ENCODE results near the gene SH3BP4. TPM values are rescaled to one million over a fixed set of nuclear protein-coding genes. Genes with fewer than 3 reads are reported as not detected.

SH3BP4 gene
- total RNA-seq, 2 donors from 2014 or later: 1.5 to 1.6 TPM

- H3K4me3 Mint-ChIP-seq: no peak overlapping the region
These were observed 33.9 kb downstream of the SH3BP4 start for GRCh38 chr2:234985608-234986245.

GRCh38 chr2:234986390-234986789, 34.6 kb downstream of the SH3BP4 start:
- H3K36me3 Mint-ChIP-seq (ENCODE audit: insufficient read depth in 2 of 2): no peaks in the 10 kb centered on the region
- no peak overlapping the region for H3K27ac Mint-ChIP-seq
- no peak overlapping the region for H3K4me3 Mint-ChIP-seq
- H3K4me1 Mint-ChIP-seq (ENCODE audit: low read depth): no peaks in the 10 kb centered on the region
- no peaks in the 10 kb centered on the region for H3K27me3 Mint-ChIP-seq (ENCODE audit: low read depth)
- no peak for ATAC-seq (replicated peaks in 1 of 2)
- peaks cover 0 to 2% of the 10 kb centered on the region in 2 donors for H3K9me3 Mint-ChIP-seq
- no peak for DNase-seq

More at GRCh38 chr2:234985608-234986245, 33.9 kb downstream of the SH3BP4 start:
- Mint-ChIP-seq H3K27ac (no peak overlapping the region), H3K27me3 (ENCODE audit: low read depth) (no peaks in the 10 kb centered on the region), H3K4me1 (ENCODE audit: low read depth) (no peaks in the 10 kb centered on the region), H3K9me3 (peaks cover 0 to 2% of the 10 kb centered on the region in 2 donors), H3K36me3 (ENCODE audit: insufficient read depth in 2 of 2) (no peaks in the 10 kb centered on the region)
- DNase-seq (no peak), ATAC-seq (replicated peaks in 1 of 2) (no peak)

GRCh38 chr2:234986876-234987720, 35.3 kb downstream of the SH3BP4 start:
- DNase-seq: no peak
- ATAC-seq (replicated peaks in 1 of 2): no peak
- peaks cover 0 to 2% of the 10 kb centered on the region in 2 donors for H3K9me3 Mint-ChIP-seq
- no peak overlapping the region for H3K4me3 Mint-ChIP-seq
- no peaks in the 10 kb centered on the region for H3K4me1 Mint-ChIP-seq (ENCODE audit: low read depth)
- H3K27ac Mint-ChIP-seq: no peak overlapping the region
- H3K27me3 Mint-ChIP-seq (ENCODE audit: low read depth): no peaks in the 10 kb centered on the region
- H3K36me3 Mint-ChIP-seq (ENCODE audit: insufficient read depth in 2 of 2): no peaks in the 10 kb centered on the region

- no peak for ATAC-seq (replicated peaks in 1 of 2)
- Mint-ChIP-seq H3K4me3 (no peak overlapping the region), H3K27ac (no peak overlapping the region), H3K36me3 (ENCODE audit: insufficient read depth in 2 of 2) (no peaks in the 10 kb centered on the region), H3K27me3 (ENCODE audit: low read depth) (no peaks in the 10 kb centered on the region), H3K4me1 (ENCODE audit: low read depth) (no peaks in the 10 kb centered on the region), H3K9me3 (peaks cover 0 to 2% of the 10 kb centered on the region in 2 donors)
- DNase-seq: no peak
These were observed 35.9 kb downstream of the SH3BP4 start for GRCh38 chr2:234987754-234988153.

- Mint-ChIP-seq H3K27me3 (ENCODE audit: low read depth) (peaks cover under 1% of the 10 kb centered on the region), H3K4me3 (no peak overlapping the region), H3K36me3 (ENCODE audit: insufficient read depth in 2 of 2) (no peaks in the 10 kb centered on the region), H3K4me1 (ENCODE audit: low read depth) (no peaks in the 10 kb centered on the region), H3K9me3 (peaks cover 0 to 2% of the 10 kb centered on the region in 2 donors), H3K27ac (no peak overlapping the region)
- ATAC-seq (replicated peaks in 1 of 2) (no peak), DNase-seq (no peak)
These were observed 36.7 kb downstream of the SH3BP4 start for GRCh38 chr2:234988491-234988890.

GRCh38 chr2:234989183-234989701, 37.4 kb downstream of the SH3BP4 start:
- Mint-ChIP-seq H3K27me3 (ENCODE audit: low read depth) (peaks cover 8% of the 10 kb centered on the region), H3K27ac (no peak overlapping the region), H3K9me3 (peaks cover 0 to 2% of the 10 kb centered on the region in 2 donors), H3K4me3 (no peak overlapping the region), H3K4me1 (ENCODE audit: low read depth) (peaks cover 3% of the 10 kb centered on the region), H3K36me3 (ENCODE audit: insufficient read depth in 2 of 2) (no peaks in the 10 kb centered on the region)
- DNase-seq: no peak
- no peak for ATAC-seq (replicated peaks in 1 of 2)

GRCh38 chr2:234990300-234990699, 38.5 kb downstream of the SH3BP4 start:
- Mint-ChIP-seq H3K9me3 (peaks cover 0 to 2% of the 10 kb centered on the region in 2 donors), H3K36me3 (ENCODE audit: insufficient read depth in 2 of 2) (no peaks in the 10 kb centered on the region), H3K27ac (no peak overlapping the region), H3K27me3 (ENCODE audit: low read depth) (peaks cover 12% of the 10 kb centered on the region), H3K4me1 (ENCODE audit: low read depth) (peaks cover 7% of the 10 kb centered on the region), H3K4me3 (no peak overlapping the region)
- DNase-seq (no peak), ATAC-seq (replicated peaks in 1 of 2) (no peak)

- DNase-seq: no peak
- H3K9me3 Mint-ChIP-seq: peaks cover 0 to 2% of the 10 kb centered on the region in 2 donors
- no peaks in the 10 kb centered on the region for H3K36me3 Mint-ChIP-seq (ENCODE audit: insufficient read depth in 2 of 2)
- no peak overlapping the region for H3K27ac Mint-ChIP-seq
- ATAC-seq (replicated peaks in 1 of 2): no peak
- peaks cover 7% of the 10 kb centered on the region for H3K4me1 Mint-ChIP-seq (ENCODE audit: low read depth)
- peaks cover 12% of the 10 kb centered on the region for H3K27me3 Mint-ChIP-seq (ENCODE audit: low read depth)
- H3K4me3 Mint-ChIP-seq: no peak overlapping the region
These were observed 39.5 kb downstream of the SH3BP4 start for GRCh38 chr2:234991290-234991689.

GRCh38 chr2:234991793-234992192, 40.0 kb downstream of the SH3BP4 start:
- Mint-ChIP-seq H3K4me3 (no peak overlapping the region), H3K27ac (no peak overlapping the region), H3K9me3 (peaks cover 0 to 2% of the 10 kb centered on the region in 2 donors), H3K36me3 (ENCODE audit: insufficient read depth in 2 of 2) (no peaks in the 10 kb centered on the region), H3K4me1 (ENCODE audit: low read depth) (peaks cover 7% of the 10 kb centered on the region), H3K27me3 (ENCODE audit: low read depth) (peaks cover 12% of the 10 kb centered on the region)
- DNase-seq (no peak), ATAC-seq (replicated peaks in 1 of 2) (no peak)

- Mint-ChIP-seq H3K27me3 (ENCODE audit: low read depth) (peaks cover 12% of the 10 kb centered on the region), H3K4me1 (ENCODE audit: low read depth) (peaks cover 7% of the 10 kb centered on the region)
- ATAC-seq (replicated peaks in 1 of 2): no peak
These were observed 40.4 kb downstream of the SH3BP4 start for GRCh38 chr2:234992196-234992595.

GRCh38 chr2:234992624-234993349, 41.0 kb downstream of the SH3BP4 start:
- H3K9me3 Mint-ChIP-seq: peaks cover 0 to 2% of the 10 kb centered on the region in 2 donors
- no peak overlapping the region for H3K27ac Mint-ChIP-seq
- H3K4me1 Mint-ChIP-seq (ENCODE audit: low read depth): peaks cover 7% of the 10 kb centered on the region
- H3K27me3 Mint-ChIP-seq (ENCODE audit: low read depth): peaks cover 12% of the 10 kb centered on the region
- no peak overlapping the region for H3K4me3 Mint-ChIP-seq
- ATAC-seq (replicated peaks in 1 of 2) (no peak), DNase-seq (no peak)
- H3K36me3 Mint-ChIP-seq (ENCODE audit: insufficient read depth in 2 of 2): no peaks in the 10 kb centered on the region

More at GRCh38 chr2:234992196-234992595, 40.4 kb downstream of the SH3BP4 start:
- peaks cover 0 to 2% of the 10 kb centered on the region in 2 donors for H3K9me3 Mint-ChIP-seq
- no peak overlapping the region for H3K27ac Mint-ChIP-seq
- DNase-seq: no peak
- no peak overlapping the region for H3K4me3 Mint-ChIP-seq
- no peaks in the 10 kb centered on the region for H3K36me3 Mint-ChIP-seq (ENCODE audit: insufficient read depth in 2 of 2)

- Mint-ChIP-seq H3K9me3 (peaks cover 0 to 2% of the 10 kb centered on the region in 2 donors), H3K27me3 (ENCODE audit: low read depth) (peaks cover 12% of the 10 kb centered on the region), H3K4me3 (no peak overlapping the region), H3K36me3 (ENCODE audit: insufficient read depth in 2 of 2) (no peaks in the 10 kb centered on the region), H3K27ac (no peak overlapping the region), H3K4me1 (ENCODE audit: low read depth) (peaks cover 7% of the 10 kb centered on the region)
- ATAC-seq (replicated peaks in 1 of 2): no peak
- no peak for DNase-seq
These were observed 41.7 kb downstream of the SH3BP4 start for GRCh38 chr2:234993541-234993981.
